Measurements from ENCODE around the gene CAPN8.

- no peak for TF ChIP-seq CTCF (IDR thresholded peaks at IDR 0.05; ENCODE audit: borderline replicate concordance, extremely low read depth, low read length, poor library complexity, severe bottlenecking)
- TF ChIP-seq EZH2 (IDR thresholded peaks at IDR 0.05; ENCODE audit: borderline replicate concordance, low read depth, low read length, severe bottlenecking): no peak
These were observed 36.4 kb downstream of the CAPN8 start for GRCh38 chr1:223629126-223629457.

Data from DND-41 (cell line).